Measurements from ENCODE around the gene CDC73.

CDC73 gene

DNA sequence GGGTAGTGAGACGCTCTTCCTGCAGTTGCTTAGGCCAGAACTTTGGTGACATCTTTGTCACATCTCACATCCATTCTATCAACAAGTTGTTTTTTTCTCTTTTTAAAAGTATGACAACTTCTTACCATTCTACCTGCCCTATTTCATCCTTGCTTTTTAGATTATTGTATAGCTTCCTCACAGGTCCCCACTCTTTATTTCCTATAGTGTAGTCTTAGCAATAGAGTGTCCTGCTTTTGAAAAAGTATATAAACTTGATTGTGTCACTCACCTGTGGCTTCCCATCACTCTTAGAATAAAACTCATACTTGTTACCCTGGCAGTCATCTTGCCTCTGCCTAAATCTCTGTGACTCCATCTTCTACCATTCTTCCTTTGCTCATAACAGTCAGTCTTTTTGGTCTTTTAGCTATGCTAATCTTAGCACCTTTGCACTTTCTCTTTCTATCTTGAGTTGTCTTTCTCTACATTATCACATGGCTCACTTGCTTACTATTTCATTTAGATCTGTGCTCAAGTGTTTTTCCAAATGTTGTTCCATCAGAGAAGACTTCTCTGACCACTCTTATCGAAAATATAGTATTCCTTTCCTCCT is 9.5 kb downstream of the CDC73 start:
- POLR2A ChIA-PET = no interaction called here
- CTCF ChIA-PET = no interaction called here
- TF ChIP-seq L3MBTL2 (conservative IDR thresholded peaks at IDR 0.05) (no peak), ELF4 (IDR thresholded peaks at IDR 0.05) (no peak), SP1 (IDR thresholded peaks at IDR 0.05) (no peak), BHLHE40 (IDR thresholded peaks at IDR 0.05; ENCODE audit: borderline replicate concordance) (no peak), FOXA1 (IDR thresholded peaks at IDR 0.05) (no peak), CTBP1 (IDR thresholded peaks at IDR 0.05; ENCODE audit: borderline replicate concordance) (no peak)
- TF ChIP-seq, protein P1, sequence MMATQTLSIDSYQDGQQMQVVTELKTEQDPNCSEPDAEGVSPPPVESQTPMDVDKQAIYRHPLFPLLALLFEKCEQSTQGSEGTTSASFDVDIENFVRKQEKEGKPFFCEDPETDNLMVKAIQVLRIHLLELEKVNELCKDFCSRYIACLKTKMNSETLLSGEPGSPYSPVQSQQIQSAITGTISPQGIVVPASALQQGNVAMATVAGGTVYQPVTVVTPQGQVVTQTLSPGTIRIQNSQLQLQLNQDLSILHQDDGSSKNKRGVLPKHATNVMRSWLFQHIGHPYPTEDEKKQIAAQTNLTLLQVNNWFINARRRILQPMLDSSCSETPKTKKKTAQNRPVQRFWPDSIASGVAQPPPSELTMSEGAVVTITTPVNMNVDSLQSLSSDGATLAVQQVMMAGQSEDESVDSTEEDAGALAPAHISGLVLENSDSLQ (IDR thresholded peaks at IDR 0.05) = no peak
- DNase-seq (ENCODE audit: extremely low spot score) = no peak

GRCh38 chr1:193140254-193140653 is 18.4 kb downstream of the CDC73 start:
- CTCF ChIA-PET = no interaction called here
- DNase-seq (ENCODE audit: extremely low spot score) = no peak
- TF ChIP-seq, protein P1 (IDR thresholded peaks at IDR 0.05) = no peak
- no peak for TF ChIP-seq ELF4 (IDR thresholded peaks at IDR 0.05)
- no peak for TF ChIP-seq CTBP1 (IDR thresholded peaks at IDR 0.05; ENCODE audit: borderline replicate concordance)
- no peak for TF ChIP-seq FOXK2 (IDR thresholded peaks at IDR 0.05)
- TF ChIP-seq FOXA1 (IDR thresholded peaks at IDR 0.05) = no peak
- TF ChIP-seq LEF1 (IDR thresholded peaks at IDR 0.05; ENCODE audit: borderline replicate concordance) = no peak
- no peak for TF ChIP-seq ZNF384 (IDR thresholded peaks at IDR 0.05)
- TF ChIP-seq SUZ12 (IDR thresholded peaks at IDR 0.05) = no peak
- no peak for TF ChIP-seq HDGF (IDR thresholded peaks at IDR 0.05; ENCODE audit: borderline replicate concordance)
- no peak for TF ChIP-seq SP1 (IDR thresholded peaks at IDR 0.05)
- no peak for TF ChIP-seq TARDBP (IDR thresholded peaks at IDR 0.05)
- no peak for TF ChIP-seq NFRKB (IDR thresholded peaks at IDR 0.05)
- TF ChIP-seq L3MBTL2 (conservative IDR thresholded peaks at IDR 0.05) = no peak
- no peak for TF ChIP-seq ARNT (IDR thresholded peaks at IDR 0.05)
- TF ChIP-seq BHLHE40 (IDR thresholded peaks at IDR 0.05; ENCODE audit: borderline replicate concordance) = no peak
- no peak for TF ChIP-seq FOXM1 (IDR thresholded peaks at IDR 0.05; ENCODE audit: borderline replicate concordance)
- POLR2A ChIA-PET = no interaction called here

DNA sequence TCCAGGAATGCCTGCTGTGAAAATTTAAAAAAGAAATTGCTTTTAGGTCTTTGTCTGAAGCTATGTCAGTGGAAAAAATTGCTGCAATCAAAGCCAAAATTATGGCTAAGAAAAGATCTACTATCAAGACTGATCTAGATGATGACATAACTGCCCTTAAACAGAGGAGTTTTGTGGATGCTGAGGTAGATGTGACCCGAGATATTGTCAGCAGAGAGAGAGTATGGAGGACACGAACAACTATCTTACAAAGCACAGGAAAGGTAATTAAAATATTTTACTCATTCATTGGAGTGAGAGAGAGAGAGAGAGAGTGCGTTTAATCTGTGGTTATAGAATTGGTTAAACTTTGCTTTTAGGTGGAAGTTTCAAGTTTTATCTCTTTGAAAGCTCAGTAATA is 20.0 kb downstream of the CDC73 start:
- ChIA-PET CTCF (interaction anchor here (0.6 kb wide), 1 partner anchor 864 kb away, joined by 3 read pairs; no protein-coding TSS in a partner anchor), POLR2A (no interaction called here)
- no peak for DNase-seq (ENCODE audit: extremely low spot score)
- TF ChIP-seq ARNT (IDR thresholded peaks at IDR 0.05) (no peak), SP1 (IDR thresholded peaks at IDR 0.05) (no peak), FOXA1 (IDR thresholded peaks at IDR 0.05) (no peak), L3MBTL2 (conservative IDR thresholded peaks at IDR 0.05) (no peak), BHLHE40 (IDR thresholded peaks at IDR 0.05; ENCODE audit: borderline replicate concordance) (no peak)

GRCh38 chr1:193142409-193142808 is 20.6 kb downstream of the CDC73 start:
- TF ChIP-seq FOXK2 (IDR thresholded peaks at IDR 0.05) (no peak), SP1 (IDR thresholded peaks at IDR 0.05) (no peak), FOXM1 (IDR thresholded peaks at IDR 0.05; ENCODE audit: borderline replicate concordance) (no peak), ZNF384 (IDR thresholded peaks at IDR 0.05) (no peak), NFRKB (IDR thresholded peaks at IDR 0.05) (no peak), FOXA1 (IDR thresholded peaks at IDR 0.05) (no peak), HDGF (IDR thresholded peaks at IDR 0.05; ENCODE audit: borderline replicate concordance) (no peak), ELF4 (IDR thresholded peaks at IDR 0.05) (no peak)
- TF ChIP-seq, protein P1 (IDR thresholded peaks at IDR 0.05) = no peak
- ChIA-PET CTCF (no interaction called here), POLR2A (interaction anchor here (1.4 kb wide), 1 partner anchor 83 kb away, joined by 3 read pairs; the partner anchor contains the start of gene UCHL5)
- no peak for DNase-seq (ENCODE audit: extremely low spot score)

DNA sequence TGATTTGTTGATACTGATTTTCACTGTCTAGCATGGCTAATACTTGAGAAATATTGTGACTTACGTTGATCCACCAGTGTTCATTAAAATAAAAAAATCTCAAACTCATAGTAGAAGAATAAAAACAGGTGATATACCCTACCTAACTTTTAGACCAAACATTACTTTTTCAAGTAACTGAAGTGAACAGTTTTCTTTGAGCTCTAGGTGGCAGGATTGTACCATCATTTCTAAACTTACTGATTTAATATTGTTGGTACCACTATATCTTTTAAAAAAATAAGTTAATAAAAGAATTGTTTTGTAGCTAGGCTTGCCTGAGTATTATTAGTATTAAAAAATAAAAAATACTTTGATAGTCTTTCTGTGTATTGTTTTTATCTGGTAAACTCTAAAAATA is 21.5 kb downstream of the CDC73 start:
- TF ChIP-seq TARDBP (IDR thresholded peaks at IDR 0.05) = no peak
- no peak for TF ChIP-seq NFRKB (IDR thresholded peaks at IDR 0.05)
- TF ChIP-seq ELF4 (IDR thresholded peaks at IDR 0.05) = no peak
- TF ChIP-seq L3MBTL2 (conservative IDR thresholded peaks at IDR 0.05) = no peak
- TF ChIP-seq SP1 (IDR thresholded peaks at IDR 0.05) = no peak
- TF ChIP-seq FOXA1 (IDR thresholded peaks at IDR 0.05) = no peak
- POLR2A ChIA-PET = interaction anchor here (1.4 kb wide), 1 partner anchor 84 kb away, joined by 3 read pairs; the partner anchor contains the start of gene UCHL5
- CTCF ChIA-PET = no interaction called here
- DNase-seq (ENCODE audit: extremely low spot score) = no peak

DNA sequence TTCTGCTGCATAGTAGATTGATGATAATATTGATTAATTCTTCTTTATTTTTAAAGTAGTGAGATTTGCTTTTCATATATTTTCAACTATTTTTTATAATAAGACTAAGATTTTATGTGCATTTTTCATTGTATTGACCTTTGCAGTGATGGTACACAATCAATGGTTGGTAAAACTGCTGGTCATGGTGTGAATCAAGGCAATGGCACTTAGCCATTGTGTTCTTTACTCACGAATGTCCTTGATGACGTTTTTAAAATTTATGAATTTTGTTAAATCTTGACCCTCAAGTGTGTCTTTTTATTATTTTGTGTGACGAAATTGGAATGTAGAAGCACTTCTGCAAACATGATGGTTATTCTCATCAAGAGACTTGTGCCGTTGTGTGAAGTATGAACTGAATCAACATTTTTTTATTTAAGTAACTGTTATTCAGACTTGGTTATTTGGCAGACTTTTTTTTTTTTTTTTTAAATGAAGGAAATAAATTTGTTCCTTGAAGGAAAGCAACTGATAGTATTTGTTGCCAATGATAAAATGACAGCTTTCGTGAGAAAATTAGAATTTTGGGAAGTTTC is 22.6 kb downstream of the CDC73 start:
- CTCF ChIA-PET = no interaction called here
- TF ChIP-seq ZNF384 (IDR thresholded peaks at IDR 0.05) = no peak
- no peak for TF ChIP-seq FOXK2 (IDR thresholded peaks at IDR 0.05)
- TF ChIP-seq ARNT (IDR thresholded peaks at IDR 0.05) = no peak
- TF ChIP-seq TARDBP (IDR thresholded peaks at IDR 0.05) = no peak
- no peak for TF ChIP-seq FOXM1 (IDR thresholded peaks at IDR 0.05; ENCODE audit: borderline replicate concordance)
- POLR2A ChIA-PET = no interaction called here
- DNase-seq (ENCODE audit: extremely low spot score) = no peak

DNA sequence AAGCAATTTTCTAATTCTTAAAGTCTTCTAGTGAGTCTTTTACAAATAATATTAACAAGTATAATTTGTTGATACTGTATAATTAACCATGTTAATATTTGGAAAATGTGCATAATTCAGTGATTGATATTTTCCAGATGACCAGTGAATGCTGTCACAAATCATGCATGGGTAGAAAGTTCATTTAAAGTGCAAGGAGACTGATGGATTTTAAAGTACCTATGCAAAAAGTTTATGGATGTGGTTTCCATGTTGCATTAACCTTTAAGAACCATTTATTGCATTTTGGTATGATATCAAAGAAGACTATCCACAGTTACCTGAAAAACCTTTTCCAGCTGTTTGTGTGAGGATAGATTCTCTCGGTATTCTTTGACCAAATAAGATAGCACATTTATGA is 23.2 kb downstream of the CDC73 start:
- ChIA-PET CTCF (no interaction called here), POLR2A (no interaction called here)
- DNase-seq (ENCODE audit: extremely low spot score) = no peak
- TF ChIP-seq NFRKB (IDR thresholded peaks at IDR 0.05) (no peak), SUZ12 (IDR thresholded peaks at IDR 0.05) (no peak), LEF1 (IDR thresholded peaks at IDR 0.05; ENCODE audit: borderline replicate concordance) (no peak), CTBP1 (IDR thresholded peaks at IDR 0.05; ENCODE audit: borderline replicate concordance) (no peak), TARDBP (IDR thresholded peaks at IDR 0.05) (no peak), BHLHE40 (IDR thresholded peaks at IDR 0.05; ENCODE audit: borderline replicate concordance) (no peak), SP1 (IDR thresholded peaks at IDR 0.05) (no peak), L3MBTL2 (conservative IDR thresholded peaks at IDR 0.05) (no peak), FOXA1 (IDR thresholded peaks at IDR 0.05) (no peak), HDGF (IDR thresholded peaks at IDR 0.05; ENCODE audit: borderline replicate concordance) (no peak), FOXM1 (IDR thresholded peaks at IDR 0.05; ENCODE audit: borderline replicate concordance) (no peak), ELF4 (IDR thresholded peaks at IDR 0.05) (no peak), FOXK2 (IDR thresholded peaks at IDR 0.05) (no peak), ZNF384 (IDR thresholded peaks at IDR 0.05) (no peak), ARNT (IDR thresholded peaks at IDR 0.05) (no peak)
- TF ChIP-seq, protein P1 (IDR thresholded peaks at IDR 0.05) = no peak

Data from HEK293T (cell line).